Suprapubic skin (tissue), 4 donors: ENCODE measurements around the gene MAP3K10.

Experiments
- CTCF ChIP-seq, 2 donors: fragments of 200-600 bp in 1 of 2; fragments of 450-650 bp in 1 of 2; sonication (generic) in 1 of 2; IDR thresholded peaks; one replicate each; pipeline ENCODE4 v1.5.1; 2016 to 2019; ENCODE audit warnings: antibody characterized with exemption in 2 of 2, mild to moderate bottlenecking in 1 of 2, moderate library complexity in 1 of 2
- EP300 ChIP-seq: sonication (generic); formaldehyde crosslinking; IDR thresholded peaks from one replicate; pipeline ENCODE4 v1.6.1; 2017; ENCODE audit warnings: antibody characterized with exemption
- POLR2A ChIP-seq, 2 donors: fragments of 450-650 bp; IDR thresholded peaks; one replicate each; pipeline ENCODE4 v1.6.1; 2017; ENCODE audit warnings: antibody characterized with exemption in 2 of 2, mild to moderate bottlenecking in 2 of 2, moderate library complexity in 2 of 2
- POLR2AphosphoS5 ChIP-seq, 3 donors: sonication (generic); formaldehyde crosslinking; IDR thresholded peaks; one replicate each; pipeline ENCODE4 v1.6.1; 2017; ENCODE audit warnings: antibody characterized with exemption in 3 of 3

GRCh38 chr19:40174092-40174491, 17.1 kb upstream of the MAP3K10 start:
- TF ChIP-seq POLR2AphosphoS5 (IDR thresholded peaks at IDR 0.05) (no peak), CTCF (IDR thresholded peaks at IDR 0.05) (no peak), POLR2A (IDR thresholded peaks at IDR 0.05) (no peak), EP300 (no peak)
